Measurements from ENCODE around the gene LRRC7.

The LRRC7 gene

GRCh38 chr1:69913977-69914376, 346.3 kb downstream of the LRRC7 start:
- no peaks in the 10 kb centered on the region for H3K36me3 ChIP-seq (ENCODE audit: insufficient read depth, low read length)
- H2AFZ ChIP-seq (ENCODE audit: low read depth, low read length) = no peak overlapping the region
- no peak overlapping the region for H3K9ac ChIP-seq (ENCODE audit: low read depth, low read length)
- no peaks in the 10 kb centered on the region for H3K79me2 ChIP-seq (ENCODE audit: insufficient read depth, low read length)
- TF ChIP-seq CTCF (IDR thresholded peaks at IDR 0.05; ENCODE audit: borderline replicate concordance, extremely low read depth, low read length, poor library complexity, severe bottlenecking) = no peak
- no peak overlapping the region for H3K4me2 ChIP-seq (ENCODE audit: insufficient read depth, low read length)
- no peaks in the 10 kb centered on the region for H4K20me1 ChIP-seq (ENCODE audit: insufficient read depth, low read length)
- H3K4me1 ChIP-seq (ENCODE audit: insufficient read depth, low read length) = no peaks in the 10 kb centered on the region
- no peak for DNase-seq
- no peaks in the 10 kb centered on the region for H3K27me3 ChIP-seq (ENCODE audit: insufficient read depth, low read length, poor library complexity)
- no peak for ATAC-seq (ENCODE audit: insufficient read depth, low read depth)
- H3K9me3 ChIP-seq (ENCODE audit: insufficient read depth, low read length, severe bottlenecking) = no peaks in the 10 kb centered on the region
- H3K4me3 ChIP-seq (ENCODE audit: low read depth in 1 of 2, low read length in 2 of 2) = no peak overlapping the region
- no peak overlapping the region for H3K27ac ChIP-seq (ENCODE audit: low read length)

GRCh38 chr1:69914976-69915765, 347.4 kb downstream of the LRRC7 start:
- Histone ChIP-seq H3K9me3 (ENCODE audit: insufficient read depth, low read length, severe bottlenecking) (no peaks in the 10 kb centered on the region), H4K20me1 (ENCODE audit: insufficient read depth, low read length) (no peaks in the 10 kb centered on the region), H3K27me3 (ENCODE audit: insufficient read depth, low read length, poor library complexity) (no peaks in the 10 kb centered on the region), H3K4me2 (ENCODE audit: insufficient read depth, low read length) (no peak overlapping the region), H2AFZ (ENCODE audit: low read depth, low read length) (no peak overlapping the region), H3K9ac (ENCODE audit: low read depth, low read length) (no peak overlapping the region), H3K4me3 (ENCODE audit: low read depth in 1 of 2, low read length in 2 of 2) (no peak overlapping the region), H3K4me1 (ENCODE audit: insufficient read depth, low read length) (no peaks in the 10 kb centered on the region), H3K79me2 (ENCODE audit: insufficient read depth, low read length) (no peaks in the 10 kb centered on the region), H3K36me3 (ENCODE audit: insufficient read depth, low read length) (no peaks in the 10 kb centered on the region), H3K27ac (ENCODE audit: low read length) (no peak overlapping the region)
- ATAC-seq (ENCODE audit: insufficient read depth, low read depth) (no peak), DNase-seq (no peak)
- TF ChIP-seq EZH2 (IDR thresholded peaks at IDR 0.05; ENCODE audit: borderline replicate concordance, low read depth, low read length, severe bottlenecking) (no peak), CTCF (IDR thresholded peaks at IDR 0.05; ENCODE audit: borderline replicate concordance, extremely low read depth, low read length, poor library complexity, severe bottlenecking) (no peak)

- Histone ChIP-seq H3K79me2 (ENCODE audit: insufficient read depth, low read length) (no peaks in the 10 kb centered on the region), H2AFZ (ENCODE audit: low read depth, low read length) (no peak overlapping the region), H3K4me3 (ENCODE audit: low read depth in 1 of 2, low read length in 2 of 2) (no peak overlapping the region), H3K27ac (ENCODE audit: low read length) (no peak overlapping the region), H3K36me3 (ENCODE audit: insufficient read depth, low read length) (no peaks in the 10 kb centered on the region), H3K9me3 (ENCODE audit: insufficient read depth, low read length, severe bottlenecking) (no peaks in the 10 kb centered on the region), H3K4me1 (ENCODE audit: insufficient read depth, low read length) (no peaks in the 10 kb centered on the region), H4K20me1 (ENCODE audit: insufficient read depth, low read length) (no peaks in the 10 kb centered on the region), H3K4me2 (ENCODE audit: insufficient read depth, low read length) (no peak overlapping the region), H3K9ac (ENCODE audit: low read depth, low read length) (no peak overlapping the region), H3K27me3 (ENCODE audit: insufficient read depth, low read length, poor library complexity) (no peaks in the 10 kb centered on the region)
- ATAC-seq (ENCODE audit: insufficient read depth, low read depth) (no peak), DNase-seq (no peak)
- TF ChIP-seq EZH2 (IDR thresholded peaks at IDR 0.05; ENCODE audit: borderline replicate concordance, low read depth, low read length, severe bottlenecking) = no peak
- TF ChIP-seq CTCF (IDR thresholded peaks at IDR 0.05; ENCODE audit: borderline replicate concordance, extremely low read depth, low read length, poor library complexity, severe bottlenecking) = no peak
These were observed 351.6 kb downstream of the LRRC7 start for GRCh38 chr1:69919129-69919921.

Measured in DND-41 (cell line).